Stimulated activated CD8-positive, alpha-beta memory T cell treated with anti-CD3 and anti-CD28 coated beads, Interleukin-12 subunit alpha, Interleukin-12 subunit beta, amount 100 ng/mL, for 4 hours (primary cell): ENCODE data around the gene MAS1L.

Experiments
- DNase-seq: peaks from one replicate; pipeline ENCODE4 v3.0.0-alpha.2; 2020; ENCODE audit warnings: low read depth

The MAS1L gene

GRCh38 chr6:29510202-29510601 lies 22.4 kb upstream of the MAS1L start:
- no peak for DNase-seq

- DNase-seq: no peak
Measured at GRCh38 chr6:29509711-29510110, 22.0 kb upstream of the MAS1L start.

GRCh38 chr6:29509239-29509638 lies 21.5 kb upstream of the MAS1L start:
- DNase-seq: no peak

- no peak for DNase-seq
Measured at GRCh38 chr6:29507319-29507718, 19.6 kb upstream of the MAS1L start.

- no peak for DNase-seq
Measured at GRCh38 chr6:29506446-29507067, 18.8 kb upstream of the MAS1L start.

- no peak for DNase-seq
Measured at GRCh38 chr6:29505808-29506207, 18.1 kb upstream of the MAS1L start.

GRCh38 chr6:29504961-29505360 lies 17.2 kb upstream of the MAS1L start:
- no peak for DNase-seq

GRCh38 chr6:29502597-29502996 lies 14.8 kb upstream of the MAS1L start:
- DNase-seq: no peak

GRCh38 chr6:29502181-29502580 lies 14.4 kb upstream of the MAS1L start:
- no peak for DNase-seq

- DNase-seq: no peak
Measured at GRCh38 chr6:29501106-29501505, 13.3 kb upstream of the MAS1L start.

GRCh38 chr6:29500594-29500993 lies 12.8 kb upstream of the MAS1L start:
- no peak for DNase-seq

- no peak for DNase-seq
Measured at GRCh38 chr6:29499704-29500103, 11.9 kb upstream of the MAS1L start.

GRCh38 chr6:29496961-29497360 lies 9.2 kb upstream of the MAS1L start:
- DNase-seq: no peak

GRCh38 chr6:29495571-29495970 lies 7.8 kb upstream of the MAS1L start:
- no peak for DNase-seq

GRCh38 chr6:29494131-29494530 lies 6.4 kb upstream of the MAS1L start:
- DNase-seq: no peak

GRCh38 chr6:29493261-29493660 lies 5.5 kb upstream of the MAS1L start:
- no peak for DNase-seq

- DNase-seq: no peak
Measured at GRCh38 chr6:29491574-29491973, 3.8 kb upstream of the MAS1L start.

GRCh38 chr6:29490552-29490951 lies 2.8 kb upstream of the MAS1L start:
- DNase-seq: no peak

- no peak for DNase-seq
Measured at GRCh38 chr6:29490055-29490454, 2.3 kb upstream of the MAS1L start.

- no peak for DNase-seq
Measured at GRCh38 chr6:29489286-29489685, 1.5 kb upstream of the MAS1L start.

GRCh38 chr6:29488874-29489273 lies 1.1 kb upstream of the MAS1L start:
- DNase-seq: no peak

- DNase-seq: no peak
Measured at GRCh38 chr6:29487131-29487530, 625 bp downstream of the MAS1L start.

GRCh38 chr6:29486577-29486976 lies 1.2 kb downstream of the MAS1L start:
- DNase-seq: no peak

GRCh38 chr6:29483735-29484134 lies 4.0 kb downstream of the MAS1L start:
- no peak for DNase-seq

GRCh38 chr6:29483186-29483585 lies 4.6 kb downstream of the MAS1L start:
- no peak for DNase-seq
